Stimulated activated CD4-positive, alpha-beta T cell treated with anti-CD3 and anti-CD28 coated beads, Interleukin-2, amount 100 ng/mL, for 4 hours (primary cell): ENCODE data around the gene FETUB.

ENCODE experiments used
- DNase-seq: peaks from one replicate; pipeline ENCODE4 v3.0.0-alpha.2; 2020; ENCODE audit warnings: low read depth

Gene FETUB, protein sequence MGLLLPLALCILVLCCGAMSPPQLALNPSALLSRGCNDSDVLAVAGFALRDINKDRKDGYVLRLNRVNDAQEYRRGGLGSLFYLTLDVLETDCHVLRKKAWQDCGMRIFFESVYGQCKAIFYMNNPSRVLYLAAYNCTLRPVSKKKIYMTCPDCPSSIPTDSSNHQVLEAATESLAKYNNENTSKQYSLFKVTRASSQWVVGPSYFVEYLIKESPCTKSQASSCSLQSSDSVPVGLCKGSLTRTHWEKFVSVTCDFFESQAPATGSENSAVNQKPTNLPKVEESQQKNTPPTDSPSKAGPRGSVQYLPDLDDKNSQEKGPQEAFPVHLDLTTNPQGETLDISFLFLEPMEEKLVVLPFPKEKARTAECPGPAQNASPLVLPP

DNA sequence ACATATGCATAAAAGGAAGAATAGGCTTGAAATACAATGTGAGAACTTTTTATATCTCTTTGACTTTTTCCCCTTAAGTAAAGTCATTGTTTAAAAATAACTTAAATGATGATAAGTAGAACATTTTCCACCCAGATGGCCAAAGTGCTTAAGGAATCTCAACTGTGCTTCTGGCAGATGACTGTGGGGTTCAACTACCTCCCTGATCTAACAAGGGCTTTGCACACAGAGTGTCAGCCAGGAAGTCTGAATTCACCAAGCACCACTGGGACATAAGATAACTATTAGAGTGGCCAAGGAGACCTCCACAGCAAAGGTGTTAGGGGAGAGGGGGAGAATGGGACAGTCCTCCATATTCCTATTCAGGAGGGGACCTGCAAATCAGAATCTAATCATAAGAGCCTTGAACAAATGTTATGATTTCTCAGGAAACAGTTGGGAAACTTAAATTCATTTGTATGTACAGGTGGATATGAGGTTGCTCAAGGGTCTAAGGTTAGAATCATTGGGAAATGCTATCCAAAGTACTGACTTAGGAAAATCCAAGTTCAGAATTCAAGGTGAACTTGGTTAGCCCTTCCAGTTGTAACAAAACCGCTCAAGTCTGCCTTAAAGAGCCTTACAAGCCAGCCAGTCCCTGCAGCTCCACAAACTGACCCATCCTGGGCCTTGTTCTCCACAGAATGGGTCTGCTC, at the start of gene FETUB:
Gene FETUB, plus strand, starts transcription at position 622 of the 695 bp plus-strand sequence. Its CDS starts 62 bp downstream, at position 684.
- no peak for DNase-seq

DNA sequence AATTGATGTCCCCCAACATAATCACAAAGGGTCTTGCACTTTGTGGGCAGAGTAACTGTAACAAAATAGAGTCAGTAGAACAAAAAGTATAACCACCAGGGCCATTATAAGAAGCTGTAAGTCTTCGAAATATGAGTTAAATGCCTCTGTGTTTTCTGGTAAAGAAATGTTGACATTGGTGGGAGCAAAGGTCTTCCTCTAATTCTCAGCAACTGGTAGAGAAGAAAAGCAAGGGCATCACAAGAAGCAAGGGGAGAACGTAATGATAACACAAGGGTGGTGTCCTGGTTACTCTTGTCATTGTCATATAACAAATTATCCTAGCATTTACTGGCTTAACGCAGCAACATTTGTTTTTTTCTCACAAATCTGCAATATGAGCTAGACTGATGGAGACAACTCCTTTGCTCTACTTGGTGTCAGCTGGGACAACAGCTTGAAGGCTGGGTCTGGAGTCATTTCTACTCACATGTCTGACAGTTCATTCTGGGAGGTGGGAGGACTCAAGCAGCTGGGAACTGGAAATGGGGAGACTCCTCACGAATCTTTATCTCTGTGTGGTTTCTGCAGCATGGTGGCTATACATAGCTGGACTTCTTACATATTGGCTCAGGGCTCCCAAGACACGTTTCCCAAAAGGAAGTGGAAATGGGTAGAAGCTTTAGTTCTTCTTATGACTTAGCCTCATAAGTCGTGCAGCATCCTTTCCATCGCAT, 49.5 kb upstream of the FETUB start:
- no peak for DNase-seq

DNA sequence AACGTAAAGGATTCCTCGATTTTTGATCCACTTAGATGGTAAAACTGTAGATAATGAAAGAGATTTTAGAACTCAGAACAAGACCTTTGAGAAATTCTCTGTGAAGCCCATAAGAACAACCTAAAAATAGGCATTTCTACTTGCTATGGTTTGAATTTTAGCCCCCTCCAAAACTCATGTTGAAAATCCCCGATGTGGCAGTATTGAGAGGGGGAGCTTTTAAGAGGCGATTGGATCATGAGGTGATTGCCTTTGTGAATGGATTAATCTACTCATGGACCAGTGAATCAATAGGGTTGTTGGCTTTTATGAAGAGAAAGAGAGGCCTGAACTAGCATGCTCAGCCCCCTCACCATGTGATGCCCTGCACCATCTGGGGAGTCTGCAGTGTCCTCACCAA, 47.5 kb upstream of the FETUB start:
- no peak for DNase-seq

DNA sequence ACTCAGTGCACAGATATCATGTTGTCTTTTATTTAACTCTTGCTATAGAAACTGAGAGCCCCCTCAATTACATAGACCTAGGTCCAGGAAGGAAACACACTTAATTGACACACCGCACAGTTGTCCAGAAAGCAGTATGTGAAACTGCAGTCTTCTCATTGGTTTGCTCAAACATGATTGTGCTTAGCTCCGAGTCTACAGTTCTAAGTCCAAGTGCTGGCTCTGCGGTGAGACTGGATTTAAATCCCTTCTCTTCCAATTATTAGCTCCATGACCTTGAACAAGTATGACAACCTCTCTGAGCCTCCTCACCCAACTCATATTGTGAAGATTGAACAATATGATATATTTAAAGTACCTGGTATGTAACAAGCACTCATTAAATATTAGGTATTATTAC, 46.3 kb upstream of the FETUB start:
- DNase-seq: no peak

DNA sequence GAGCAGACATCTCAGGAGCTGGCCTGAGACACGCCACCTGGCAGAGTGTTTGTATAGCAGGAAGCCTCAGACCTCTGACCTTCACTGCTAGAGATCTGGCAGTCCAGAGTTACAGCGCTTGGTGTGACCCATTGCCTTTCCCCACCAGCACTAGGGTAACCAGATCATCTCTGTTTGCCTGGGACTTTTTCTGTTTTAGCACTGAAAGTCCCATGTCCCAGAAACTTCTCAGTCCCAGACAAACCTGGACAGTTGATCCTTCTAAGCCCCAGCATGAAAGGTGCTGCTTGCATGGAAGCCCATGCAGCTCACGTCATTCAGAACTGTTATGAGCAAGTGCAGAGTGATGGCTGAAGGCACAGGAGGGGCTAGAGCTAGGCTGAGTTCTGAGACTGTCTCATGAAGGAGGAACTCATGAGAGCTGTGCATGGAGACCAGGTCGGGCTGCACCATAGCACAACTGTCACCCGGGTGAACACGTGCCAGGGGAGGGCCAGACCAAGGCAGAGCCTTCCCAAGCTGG, 45.5 kb upstream of the FETUB start:
- DNase-seq: no peak

DNA sequence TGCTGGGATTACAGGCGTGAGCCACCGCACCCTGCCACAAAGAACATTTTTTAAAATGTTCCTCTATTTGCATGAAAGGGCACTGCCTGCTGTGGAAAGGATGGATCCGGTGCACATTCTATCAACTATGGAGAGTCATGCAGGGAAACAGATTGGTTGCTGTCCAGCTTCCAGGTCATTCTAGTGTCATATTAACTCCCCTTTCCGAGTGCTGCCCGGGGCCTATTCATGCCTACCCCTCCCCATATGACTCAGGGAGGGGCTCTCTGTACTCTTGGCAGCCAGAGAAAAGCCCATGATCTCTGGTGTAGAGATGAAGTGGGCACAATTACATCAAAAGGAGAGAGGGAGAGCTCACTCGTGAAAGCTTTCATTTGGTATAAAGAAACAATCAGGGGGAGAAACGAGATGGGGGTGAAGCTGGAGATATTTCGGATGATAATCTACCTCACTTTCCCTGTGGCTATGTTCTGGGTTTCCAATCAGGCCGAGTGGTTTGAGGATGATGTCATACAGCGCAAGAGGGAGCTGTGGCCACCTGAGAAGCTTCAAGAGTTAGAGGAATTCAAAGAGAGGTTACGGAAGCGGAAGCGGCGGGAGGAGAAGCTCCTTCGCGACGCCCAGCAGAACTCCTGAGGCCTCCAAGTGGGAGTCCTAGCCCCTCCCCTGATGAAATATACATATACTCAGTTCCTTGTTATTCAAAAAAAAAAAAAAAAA, 43.5 kb upstream of the FETUB start:
- DNase-seq: no peak

DNA sequence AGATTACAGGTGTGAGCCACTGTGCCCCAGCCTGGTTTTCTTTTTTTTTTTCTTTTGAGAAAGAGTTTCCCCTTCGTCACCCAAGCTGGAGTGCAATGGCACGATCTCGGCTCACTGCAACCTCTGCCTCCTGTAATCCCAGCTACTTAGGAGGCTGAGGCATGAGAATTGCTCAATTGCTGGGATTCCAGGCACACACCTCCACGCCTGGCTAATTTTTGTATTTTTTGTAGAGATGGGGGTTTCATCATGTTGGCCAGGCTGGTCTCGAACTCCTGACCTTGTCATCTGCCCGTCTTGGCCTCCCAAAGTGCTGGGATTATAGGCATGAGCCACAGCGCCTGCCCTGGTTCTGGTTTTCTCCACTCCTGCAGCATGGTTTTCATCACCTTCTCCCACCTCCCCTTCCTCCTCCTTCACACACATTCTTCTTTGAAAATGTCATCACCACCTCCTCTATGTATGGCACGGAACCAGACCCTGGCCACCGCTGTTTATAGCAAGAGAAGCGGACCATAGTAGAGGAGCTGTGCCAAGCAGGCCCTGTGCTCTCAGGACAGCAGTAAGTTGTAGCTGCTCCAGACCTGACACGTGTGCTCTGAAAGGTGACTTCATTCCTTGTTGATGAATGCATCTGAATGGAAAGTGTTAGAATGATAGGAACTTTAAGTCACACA, 42.0 kb upstream of the FETUB start:
- no peak for DNase-seq

DNA sequence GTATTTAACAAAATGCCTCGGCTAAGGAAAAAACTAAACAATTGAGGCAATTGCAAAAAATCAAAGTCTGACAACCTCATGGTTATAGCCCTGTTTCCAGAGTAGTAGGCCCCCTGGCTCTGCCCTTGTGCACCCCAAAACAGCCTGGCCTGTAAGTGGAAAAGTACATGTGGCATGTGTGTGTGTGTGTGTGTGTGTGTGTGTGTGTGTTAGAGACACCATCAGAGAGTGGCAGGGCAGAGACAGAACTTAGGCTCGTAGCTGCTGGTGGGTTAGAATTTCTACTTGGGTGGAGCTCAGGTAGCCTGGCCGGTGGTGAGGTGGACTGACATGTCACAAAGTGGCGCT, 41.4 kb upstream of the FETUB start:
- DNase-seq: no peak

DNA sequence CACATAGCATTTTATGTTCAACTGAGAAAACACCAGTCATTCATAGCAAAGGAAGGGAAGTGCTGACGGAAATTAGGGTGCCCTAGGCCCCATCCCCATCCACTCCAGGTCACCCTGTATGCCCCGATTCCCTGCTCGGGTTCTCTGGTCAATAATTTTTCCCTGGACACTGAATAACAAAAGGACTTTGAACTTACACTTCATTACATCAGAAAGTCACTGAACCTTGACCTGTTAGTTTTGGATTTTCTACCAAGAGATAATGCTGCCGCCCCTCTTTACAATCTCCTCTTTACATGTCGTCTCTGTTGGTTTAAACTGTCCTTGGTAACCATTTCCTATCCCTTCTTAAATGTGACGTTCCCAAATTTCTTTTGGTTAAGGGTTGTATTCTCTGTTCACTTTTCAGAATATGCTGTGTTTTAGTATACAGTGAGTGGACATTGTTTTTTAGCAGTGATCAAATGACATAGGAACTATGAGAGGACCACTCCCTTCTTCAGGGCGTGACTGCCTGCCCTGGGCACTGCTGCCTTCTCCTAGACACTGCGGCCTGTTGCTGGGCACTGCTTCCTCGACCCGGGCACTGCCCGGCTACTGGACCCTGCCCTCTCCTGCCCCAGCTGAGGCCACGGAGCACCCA, 40.9 kb upstream of the FETUB start:
- no peak for DNase-seq

DNA sequence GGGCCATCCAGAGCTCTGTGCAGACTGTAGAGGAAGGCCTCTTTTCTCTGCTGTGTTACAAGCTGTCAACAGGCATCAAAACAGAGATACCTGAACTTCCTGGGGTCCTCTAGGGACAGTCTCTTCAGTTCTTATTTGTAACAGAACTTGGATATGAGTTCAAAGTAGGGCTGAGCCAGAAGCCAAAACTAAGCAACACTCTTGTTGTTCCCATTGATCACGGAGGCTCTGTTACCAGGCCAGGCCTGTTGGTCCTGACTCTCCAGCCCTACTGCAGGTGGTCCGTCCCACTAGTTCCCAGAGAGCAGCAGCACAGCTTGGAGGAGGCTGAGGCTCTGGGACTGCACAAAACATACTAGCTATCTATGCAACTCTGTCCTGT, 40.4 kb upstream of the FETUB start:
- DNase-seq: no peak

DNA sequence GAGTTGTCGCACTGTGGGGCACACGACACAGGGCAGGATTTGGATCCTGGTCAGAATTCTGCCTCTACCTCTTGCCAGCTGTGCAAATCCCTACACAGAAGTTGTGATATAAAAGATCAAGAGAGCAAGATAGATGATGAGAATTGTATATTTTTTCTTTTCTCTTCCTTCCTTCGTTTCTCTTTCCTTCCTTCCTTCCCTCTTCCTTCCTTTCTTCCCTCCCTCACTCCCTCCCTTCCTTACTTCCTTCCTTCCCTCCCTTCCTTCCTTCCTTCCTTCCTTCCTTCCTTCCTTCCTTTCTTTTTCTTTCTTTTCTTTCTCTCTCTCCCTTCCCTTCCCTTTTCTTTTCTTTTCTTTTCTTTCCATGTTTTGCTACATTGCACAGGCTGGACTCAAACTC, 39.3 kb upstream of the FETUB start:
- DNase-seq: no peak

DNA sequence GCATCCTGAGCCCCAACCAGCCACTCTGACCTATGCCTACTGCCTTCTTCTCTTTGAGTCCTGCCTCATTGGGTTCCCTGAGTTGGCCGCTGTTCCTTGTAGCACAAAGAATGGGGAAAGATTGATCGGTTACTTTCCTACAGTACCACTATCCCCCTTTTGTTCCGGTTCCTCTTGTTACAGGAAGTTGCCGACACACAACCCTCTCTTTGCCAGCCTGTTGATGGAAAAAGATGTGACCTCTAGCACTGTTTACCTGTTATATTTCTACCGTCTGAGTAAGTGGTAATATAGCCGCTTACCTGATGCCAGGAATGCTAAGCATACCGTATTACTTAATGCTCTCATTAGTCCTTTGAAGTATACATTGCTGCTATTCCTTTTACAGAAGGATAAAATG, 37.0 kb upstream of the FETUB start:
- no peak for DNase-seq

DNA sequence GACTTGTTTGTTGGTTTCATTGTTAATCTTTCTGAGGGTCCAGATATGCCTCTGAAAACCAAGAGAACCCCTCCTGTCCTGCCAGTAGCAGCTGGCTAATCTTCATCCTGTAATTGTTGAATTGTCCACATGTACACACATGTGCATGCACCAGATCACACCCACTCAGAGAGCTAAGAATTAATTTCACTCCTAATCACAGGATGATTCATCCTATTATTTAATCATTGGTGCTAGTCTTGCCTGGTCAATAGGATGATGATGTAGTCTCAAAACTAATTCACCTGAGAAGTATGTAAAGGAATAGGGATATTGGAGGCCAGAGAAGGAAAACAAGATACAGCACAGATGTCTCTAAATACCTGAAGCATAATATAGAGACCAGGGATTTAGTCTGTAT, 35.1 kb upstream of the FETUB start:
- no peak for DNase-seq

DNA sequence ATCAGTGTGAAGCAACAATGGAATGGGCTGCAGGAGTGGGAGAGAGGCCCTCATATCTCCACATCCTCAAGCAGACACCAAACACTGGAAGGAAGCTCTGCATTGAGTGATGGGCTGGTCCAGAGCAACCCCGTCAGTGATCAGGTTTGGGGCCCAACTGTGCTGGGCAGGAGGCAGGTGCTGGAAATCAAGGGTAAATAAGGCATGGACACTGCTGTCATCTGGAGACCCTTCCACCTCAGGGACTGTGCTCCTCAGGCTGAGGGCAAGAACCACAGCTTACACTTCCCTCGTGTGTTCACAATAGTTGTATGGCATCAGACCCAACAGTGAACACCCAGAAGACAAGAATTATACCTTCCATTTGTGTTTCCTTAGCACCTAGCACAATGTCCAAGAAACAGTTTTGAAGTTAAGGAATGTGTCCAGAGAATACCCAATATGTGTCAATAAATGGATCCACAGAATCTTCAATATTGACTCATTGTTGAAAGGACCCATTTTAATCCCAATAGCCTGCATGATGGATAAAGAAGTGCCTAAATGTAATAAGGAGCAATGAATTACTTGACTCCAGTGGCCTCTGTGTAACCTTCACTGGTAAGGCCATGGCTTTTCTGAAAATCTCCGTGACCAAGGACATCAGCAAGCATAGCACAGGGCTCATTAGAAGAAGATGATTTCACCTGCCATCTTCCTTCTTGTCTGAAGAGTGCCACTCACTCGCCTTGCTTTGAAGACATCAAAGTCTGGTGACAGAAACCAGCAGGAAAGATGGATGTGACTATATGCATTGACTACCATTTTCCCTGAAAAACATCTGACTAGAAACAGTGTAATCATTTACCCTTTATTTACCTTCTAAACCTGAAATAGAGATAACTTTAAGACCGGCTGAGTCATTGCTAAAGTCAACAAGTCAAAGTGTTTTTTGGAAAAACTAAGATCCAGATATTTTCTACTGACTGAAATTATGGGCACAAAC, 34.3 kb upstream of the FETUB start:
- DNase-seq: no peak

DNA sequence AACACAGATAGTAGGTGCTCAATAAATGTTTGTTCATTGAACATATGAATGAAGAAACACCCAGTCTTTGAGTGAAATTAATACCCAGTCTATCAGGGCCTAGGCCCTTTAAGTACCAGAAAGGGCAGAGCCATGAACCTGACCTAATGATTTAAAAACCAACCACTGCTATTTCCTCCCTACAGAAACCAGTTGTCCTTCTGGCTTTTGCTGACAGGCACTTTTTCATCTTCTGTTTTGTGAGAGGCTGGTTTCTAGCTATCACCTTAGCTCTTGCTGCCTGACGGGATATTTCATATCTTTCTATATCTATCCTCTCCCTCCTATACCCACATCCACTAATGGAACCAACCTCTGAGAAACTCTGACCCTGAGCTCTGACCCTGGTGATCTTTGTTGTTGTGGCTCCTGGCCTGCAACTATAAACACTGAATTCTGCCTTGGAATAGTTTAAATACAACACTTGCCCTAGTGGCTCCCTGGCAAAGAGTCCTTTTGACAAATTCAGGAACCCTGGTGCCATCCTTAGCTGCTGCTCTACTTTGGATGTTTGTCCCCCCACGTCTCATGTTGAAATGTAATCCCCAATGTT, 31.5 kb upstream of the FETUB start:
- no peak for DNase-seq

DNA sequence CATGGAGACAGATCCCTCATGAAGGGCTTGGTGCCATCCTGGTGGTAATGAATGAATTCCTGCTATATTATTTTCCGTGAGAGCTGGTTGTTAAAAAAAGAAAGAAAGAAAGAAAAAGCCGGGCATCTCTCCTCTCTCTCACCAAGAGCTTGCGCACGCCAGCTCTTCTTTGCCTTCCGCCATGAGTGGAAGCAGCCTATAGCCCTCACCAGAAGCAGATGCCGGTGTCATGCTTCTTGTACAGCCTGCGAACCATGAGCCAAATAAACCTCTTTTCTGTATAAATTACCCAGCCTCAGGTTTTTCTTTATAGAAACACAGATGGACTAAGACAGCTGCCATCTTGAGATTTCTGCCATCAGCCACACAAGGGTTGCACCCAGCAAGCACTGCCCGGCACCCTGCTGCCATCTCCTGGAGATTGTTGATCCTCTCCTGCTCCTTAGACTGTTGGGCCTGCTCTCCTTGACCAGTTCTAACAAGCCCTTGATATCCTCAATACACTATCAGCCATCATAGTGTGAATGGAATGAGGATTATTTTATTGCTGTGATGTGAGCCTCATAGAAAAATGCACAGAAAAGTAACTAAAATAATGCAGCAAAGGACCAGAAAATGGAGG, 30.8 kb upstream of the FETUB start:
- DNase-seq: no peak

DNA sequence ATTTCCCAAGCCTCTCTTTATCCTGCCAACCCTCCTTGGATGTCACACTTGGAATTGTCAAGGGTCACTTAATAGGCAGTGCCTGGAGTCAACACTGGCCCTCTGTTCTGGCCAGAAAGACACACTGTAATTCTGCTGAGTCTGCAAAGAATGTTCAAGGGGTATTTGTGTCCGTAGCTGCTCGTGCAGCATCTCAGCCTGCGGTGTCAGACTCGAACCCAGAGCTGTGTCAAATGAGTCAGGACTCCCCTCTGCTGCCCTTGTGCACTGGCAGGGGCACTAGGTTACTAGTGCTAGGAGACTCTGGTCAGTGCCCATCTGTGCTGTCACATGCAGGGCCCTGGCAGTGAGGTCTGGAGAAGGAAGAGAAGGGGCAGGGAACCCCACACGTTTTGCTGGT, 28.1 kb upstream of the FETUB start:
- no peak for DNase-seq

DNA sequence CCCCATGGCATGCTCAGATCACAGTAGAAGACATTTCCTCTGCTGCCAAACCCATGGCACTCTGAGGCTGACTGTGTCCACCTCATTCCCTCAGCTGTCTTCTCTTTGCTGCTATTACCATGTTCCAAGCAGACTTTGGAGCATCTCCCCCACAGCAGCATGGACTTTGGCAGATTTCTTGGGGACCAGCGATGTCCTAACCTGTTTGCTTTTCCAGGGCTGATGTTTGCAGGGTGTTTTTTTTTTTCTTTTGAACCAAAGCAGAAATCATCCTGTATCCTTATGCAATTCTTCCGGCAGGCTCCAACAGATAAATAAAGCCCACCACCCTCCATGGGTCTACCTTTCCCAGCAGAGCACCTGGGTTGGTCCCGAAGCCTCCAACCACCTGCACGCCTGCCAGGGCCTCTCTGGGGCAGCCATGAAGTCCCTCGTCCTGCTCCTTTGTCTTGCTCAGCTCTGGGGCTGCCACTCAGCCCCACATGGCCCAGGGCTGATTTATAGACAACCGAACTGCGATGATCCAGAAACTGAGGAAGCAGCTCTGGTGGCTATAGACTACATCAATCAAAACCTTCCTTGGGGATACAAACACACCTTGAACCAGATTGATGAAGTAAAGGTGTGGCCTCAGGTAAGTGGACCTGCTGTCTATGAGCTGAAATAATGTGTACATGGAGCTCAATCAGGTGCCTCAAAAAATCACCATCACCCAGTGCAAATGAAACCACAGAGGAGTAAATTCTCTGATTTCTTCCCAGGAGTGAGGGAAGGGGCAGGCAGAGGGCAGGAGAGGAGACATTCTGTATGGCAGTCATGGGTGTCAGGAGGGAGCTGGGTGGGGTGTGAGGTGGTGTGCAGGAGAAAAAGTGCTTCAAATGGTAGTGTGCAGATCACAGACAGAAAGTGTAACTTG, 27.2 kb upstream of the FETUB start, which contains the start of gene AHSG:
Gene AHSG, plus strand, starts transcription at position 340 of the 916 bp plus-strand sequence. Its CDS starts 82 bp downstream, at position 422.
- no peak for DNase-seq
